IMR-90 (cell line): ENCODE data around the gene TDRD3.

Experiments
- CEBPB ChIP-seq: IDR thresholded peaks from 2 replicates; pipeline ENCODE4 v1.6.1; 2012; ENCODE audit warnings: low read depth, low read length, improper control_type of control experiment
- CTCF ChIP-seq: conservative IDR thresholded peaks from 2 replicates; pipeline ENCODE4 v1.5.1; 2012; ENCODE audit warnings: mild to moderate bottlenecking, low read depth, low read length, improper control_type of control experiment
- POLR2A ChIP-seq: IDR thresholded peaks from 2 replicates; pipeline ENCODE4 v1.6.1; 2012; ENCODE audit warnings: mild to moderate bottlenecking, low read depth, low read length
- TF ChIP-seq, protein P1 (sequence below): fragments of 150-350 bp; IDR thresholded peaks from 2 replicates; pipeline ENCODE4 v1.6.1; 2016; ENCODE audit warnings: low read depth, mild to moderate bottlenecking, low read length, moderate library complexity, borderline replicate concordance

GRCh38 chr13:60412909-60413616 is 16.0 kb downstream of the TDRD3 start:
- TF ChIP-seq CTCF (no peak), POLR2A (no peak), CEBPB (no peak)
- TF ChIP-seq, protein P1, sequence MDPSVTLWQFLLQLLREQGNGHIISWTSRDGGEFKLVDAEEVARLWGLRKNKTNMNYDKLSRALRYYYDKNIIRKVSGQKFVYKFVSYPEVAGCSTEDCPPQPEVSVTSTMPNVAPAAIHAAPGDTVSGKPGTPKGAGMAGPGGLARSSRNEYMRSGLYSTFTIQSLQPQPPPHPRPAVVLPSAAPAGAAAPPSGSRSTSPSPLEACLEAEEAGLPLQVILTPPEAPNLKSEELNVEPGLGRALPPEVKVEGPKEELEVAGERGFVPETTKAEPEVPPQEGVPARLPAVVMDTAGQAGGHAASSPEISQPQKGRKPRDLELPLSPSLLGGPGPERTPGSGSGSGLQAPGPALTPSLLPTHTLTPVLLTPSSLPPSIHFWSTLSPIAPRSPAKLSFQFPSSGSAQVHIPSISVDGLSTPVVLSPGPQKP = no peak
